Chondrocyte (in vitro differentiated cells): ENCODE results near the gene KCNH2. TPM values are rescaled to one million over a fixed set of nuclear protein-coding genes. Genes with fewer than 3 reads are reported as not detected.
"Not testable (repeated sequence)": the region's sequence is repeated elsewhere in the genome, so short reads cannot be mapped to it uniquely, and the experiment has no call there.

Experiments used
- DNase-seq: peaks from one replicate; pipeline ENCODE4 v3.0.0; 2021; ENCODE audit warnings: mixed read lengths, low spot score
- H3K27ac Mint-ChIP-seq: one replicate; pipeline ENCODE4 v1.8.0; 2021; ENCODE audit warnings: mild to moderate bottlenecking, moderate library complexity, mixed read lengths; ENCODE audit not compliant: unreplicated experiment
- H3K27me3 Mint-ChIP-seq: 2 replicates; pipeline ENCODE4 v1.8.0; 2021; ENCODE audit warnings: low read depth, mixed read lengths
- H3K36me3 Mint-ChIP-seq: 2 replicates; pipeline ENCODE4 v1.8.0; 2021; ENCODE audit warnings: low read depth, mixed read lengths
- H3K4me1 Mint-ChIP-seq: 2 replicates; pipeline ENCODE4 v1.8.0; 2021; ENCODE audit warnings: low read depth, mild to moderate bottlenecking, mixed read lengths
- H3K4me3 Mint-ChIP-seq: one replicate; pipeline ENCODE4 v1.8.0; 2021; ENCODE audit warnings: mild to moderate bottlenecking, moderate library complexity, mixed read lengths; ENCODE audit not compliant: unreplicated experiment
- H3K9me3 Mint-ChIP-seq: 2 replicates; pipeline ENCODE4 v1.8.0; 2021; ENCODE audit warnings: low read depth, mixed read lengths
- CTCF ChIP-seq: fragments of 200-600 bp; sonication (generic); IDR thresholded peaks from 2 replicates; pipeline ENCODE4 v1.5.0; 2021; ENCODE audit warnings: antibody characterized with exemption, mild to moderate bottlenecking, moderate library complexity
- long read RNA-seq: library from polyadenylated mRNA; stranded (forward); transcript quantifications from one replicate; pipeline ENCODE4 v2.0.0, GENCODE V29; 2021
- total RNA-seq: library from RNA; stranded (reverse); gene quantifications from 3 replicates; pipeline ENCODE4 v1.2.1, GENCODE V29; 2021

KCNH2 gene
- total RNA-seq, result 0.19 to 0.33 TPM (median 0.30 TPM) in 3 replicates
- long read RNA-seq, partial matches to known transcripts, result 0 of 1 reads
- long read RNA-seq, other reads (novel, unspliced or antisense), result 0 of 1 reads

- Mint-ChIP-seq H3K4me1 (peaks cover 14% of the 10 kb centered on the region), H3K27ac (no peak within 1 kb of the TSS), H3K9me3 (no peaks in the 10 kb centered on the region), H3K36me3 (peaks cover 1% of the 10 kb centered on the region), H3K27me3 (peaks cover 38% of the 10 kb centered on the region), H3K4me3 (peak within 1 kb of the TSS; percentile 59)
- TF ChIP-seq CTCF, result no peak
- DNase-seq, result no peak
Measured at GRCh38 chr7:150978126-150978789, at the start of gene KCNH2. Gene KCNH2 (minus strand): TSS chr7:150978321. CDS start chr7:150977913, 408 bp downstream.

- Mint-ChIP-seq H3K4me1 (peaks cover 21% of the 10 kb centered on the region), H3K4me3 (peak overlapping the region; percentile 95), H3K27ac (peak overlapping the region; percentile 70)
- DNase-seq, H3K36me3 Mint-ChIP-seq, H3K9me3 Mint-ChIP-seq, H3K27me3 Mint-ChIP-seq: not testable (repeated sequence)
Measured at GRCh38 chr7:151027728-151028130, 49.6 kb upstream of the KCNH2 start.

- peak overlapping the region; percentile 70 for H3K27ac Mint-ChIP-seq
- not testable (repeated sequence) for H3K36me3 Mint-ChIP-seq, DNase-seq, H3K27me3 Mint-ChIP-seq, H3K9me3 Mint-ChIP-seq
- peaks cover 21% of the 10 kb centered on the region for H3K4me1 Mint-ChIP-seq
- H3K4me3 Mint-ChIP-seq, result peak overlapping the region; percentile 95
Measured at GRCh38 chr7:151026771-151027727, 48.9 kb upstream of the KCNH2 start.

- Mint-ChIP-seq H3K4me3 (no peak overlapping the region), H3K27me3 (no peaks in the 10 kb centered on the region), H3K4me1 (peaks cover 21% of the 10 kb centered on the region), H3K27ac (no peak overlapping the region), H3K9me3 (no peaks in the 10 kb centered on the region), H3K36me3 (peaks cover 2% of the 10 kb centered on the region)
- DNase-seq, result no peak
- no peak for TF ChIP-seq CTCF
Measured at GRCh38 chr7:151025924-151026671, 48.0 kb upstream of the KCNH2 start.

- DNase-seq, result no peak
- H3K27me3 Mint-ChIP-seq, result peaks cover 8% of the 10 kb centered on the region
- H3K4me1 Mint-ChIP-seq, result peaks cover 25% of the 10 kb centered on the region
- no peak for TF ChIP-seq CTCF
- peaks cover 2% of the 10 kb centered on the region for H3K36me3 Mint-ChIP-seq
- no peak within 1 kb of the TSS for H3K27ac Mint-ChIP-seq
- no peak within 1 kb of the TSS for H3K4me3 Mint-ChIP-seq
- H3K9me3 Mint-ChIP-seq, result no peaks in the 10 kb centered on the region
Measured at GRCh38 chr7:151024435-151025056, 46.4 kb upstream of the KCNH2 start, which contains the start of gene ATG9B. Gene ATG9B (minus strand): TSS chr7:151024494. CDS start chr7:151024423, 71 bp downstream.
